ENCODE measurements around the gene KCNMA1.

The KCNMA1 gene

DNA sequence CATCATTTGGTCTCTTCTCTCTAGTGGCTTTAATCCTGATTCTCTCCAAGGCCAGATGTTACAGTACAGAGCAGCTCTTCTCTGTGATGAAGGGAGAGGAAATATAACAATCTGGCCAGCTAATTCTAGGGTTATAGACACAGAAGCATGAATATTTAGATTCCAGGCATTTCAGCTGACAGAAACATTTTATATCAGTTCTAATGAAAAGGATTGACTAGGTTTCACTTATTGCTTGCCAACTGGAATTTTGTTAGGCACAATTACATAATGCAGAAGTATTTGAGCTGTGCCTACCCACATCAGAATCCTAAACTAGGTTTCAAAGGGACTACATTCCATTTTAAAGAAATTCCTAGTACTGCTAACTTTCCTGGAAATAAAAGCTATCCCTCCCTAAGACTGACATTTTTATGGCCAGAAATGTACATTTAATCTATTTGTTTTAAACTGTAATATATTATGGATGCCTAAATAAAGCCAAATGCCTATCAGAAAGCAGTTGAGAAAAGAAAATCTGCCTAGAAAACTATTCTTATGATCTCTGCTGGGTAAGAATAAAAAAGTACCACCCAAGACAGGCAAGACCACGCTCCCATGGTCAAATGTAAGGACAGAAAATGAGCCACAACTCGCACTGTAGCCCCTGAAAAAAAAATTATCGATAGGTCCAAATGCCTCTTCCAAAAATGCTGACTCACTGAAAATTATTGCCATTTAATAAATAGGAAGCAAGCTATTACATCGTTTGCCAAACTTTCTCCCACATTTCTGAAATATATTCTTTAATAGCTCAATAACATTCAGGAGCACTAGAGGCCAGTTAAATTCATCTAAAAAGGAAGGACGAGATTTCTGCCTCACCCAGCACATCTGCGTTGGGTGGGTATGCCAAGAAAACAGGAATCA is 498.1 kb downstream of the KCNMA1 start:
- no peak for DNase-seq (ENCODE audit: low read depth in 2 of 3, low spot score in 2 of 3)

DNA sequence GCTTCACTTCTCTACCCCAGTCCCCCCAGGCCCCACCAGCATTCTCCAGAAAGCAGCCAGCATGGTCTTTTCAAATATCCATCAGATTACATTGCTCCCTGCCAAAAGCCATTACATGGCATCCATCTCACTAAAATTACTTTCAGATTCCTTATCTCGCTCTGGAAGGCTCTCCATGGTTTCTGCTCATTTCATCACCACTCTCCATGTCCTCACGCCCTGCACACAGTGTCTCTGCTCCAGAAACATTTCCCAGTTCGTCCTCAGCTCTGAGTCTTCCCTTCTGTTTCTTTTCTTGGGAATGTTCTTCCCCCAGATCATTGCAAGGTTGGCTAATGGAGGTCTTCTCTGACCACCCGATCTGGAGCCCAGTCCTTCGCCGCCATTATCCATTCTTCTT is 499.1 kb downstream of the KCNMA1 start:
- DNase-seq (ENCODE audit: low read depth in 2 of 3, low spot score in 2 of 3), result no peak

DNA sequence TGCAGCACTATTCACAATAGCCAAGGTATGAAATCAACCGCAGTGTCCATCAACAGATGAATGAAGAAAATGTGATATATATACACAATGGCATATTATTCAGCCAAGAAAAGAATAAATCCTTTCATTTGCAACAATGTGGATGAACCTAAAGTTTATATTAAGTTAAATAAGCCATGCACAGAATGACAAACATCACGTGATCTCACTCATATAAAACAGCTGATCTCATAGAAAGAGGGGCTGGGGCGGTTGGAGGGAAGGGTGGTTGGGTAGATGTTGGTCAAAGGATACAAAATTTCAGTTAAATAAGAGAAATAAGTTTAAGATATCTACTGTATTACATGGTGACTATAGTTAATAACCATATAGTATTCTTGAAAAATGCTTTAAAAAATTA is 502.1 kb downstream of the KCNMA1 start:
- no peak for DNase-seq (ENCODE audit: low read depth in 2 of 3, low spot score in 2 of 3)

DNA sequence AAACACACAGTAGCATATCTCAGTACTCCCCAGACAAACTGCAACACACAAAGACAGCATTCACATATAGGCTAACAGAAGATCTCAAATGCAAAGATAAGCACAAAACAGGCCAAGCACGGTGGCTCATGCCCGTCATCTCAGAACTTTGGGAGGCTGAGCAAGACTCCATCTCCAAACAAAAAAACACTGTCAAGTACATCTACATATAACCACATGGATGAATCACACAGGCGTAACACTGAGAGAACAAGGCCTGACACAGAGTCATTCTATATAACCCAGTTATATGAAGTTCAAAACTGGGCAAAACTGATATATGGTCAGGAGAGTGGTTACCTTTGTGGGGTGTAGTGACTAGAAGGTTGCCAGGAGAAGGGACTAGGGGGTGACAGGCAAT is 506.4 kb downstream of the KCNMA1 start:
- DNase-seq (ENCODE audit: low read depth in 2 of 3, low spot score in 2 of 3), result no peak

DNA sequence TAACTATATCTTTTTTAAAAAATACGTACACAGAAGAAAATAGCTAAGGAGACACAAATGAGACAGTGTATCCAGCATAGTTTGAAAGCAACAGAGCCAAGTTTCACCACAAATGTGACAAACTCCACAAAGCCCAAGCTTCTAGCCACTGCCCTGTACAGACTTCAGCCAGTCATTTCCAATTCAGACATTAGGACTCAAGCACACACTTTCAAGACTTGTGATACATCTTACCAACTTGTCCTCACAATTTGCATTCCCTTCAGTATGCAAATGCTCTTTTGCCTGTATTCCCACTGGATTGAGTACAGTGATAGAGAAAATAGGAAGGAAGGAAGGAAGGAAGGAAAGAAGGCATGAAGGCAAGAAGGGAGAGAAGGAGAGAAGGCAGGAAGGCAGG is 510.4 kb downstream of the KCNMA1 start:
- DNase-seq (ENCODE audit: low read depth in 2 of 3, low spot score in 2 of 3), result no peak

DNA sequence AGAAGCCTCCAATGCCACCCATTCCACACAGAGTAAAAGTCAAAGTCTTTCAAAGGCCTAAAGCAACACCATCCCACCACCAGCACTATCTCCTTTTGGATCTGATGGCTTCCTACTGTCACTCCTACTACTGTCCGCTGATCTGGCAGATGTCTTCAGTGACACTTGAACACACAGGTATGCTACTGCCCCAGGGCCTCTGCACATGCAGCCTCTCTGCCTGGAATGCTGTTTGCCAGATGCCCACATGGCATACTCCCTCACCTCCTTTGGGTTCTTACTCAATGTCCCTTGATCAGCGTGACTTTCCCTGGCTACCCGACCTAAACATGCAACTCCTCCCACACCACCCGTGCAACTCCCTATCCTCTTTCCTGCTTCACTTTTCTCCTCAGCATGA is 512.4 kb downstream of the KCNMA1 start:
- DNase-seq (ENCODE audit: low read depth in 2 of 3, low spot score in 2 of 3), result no peak

DNA sequence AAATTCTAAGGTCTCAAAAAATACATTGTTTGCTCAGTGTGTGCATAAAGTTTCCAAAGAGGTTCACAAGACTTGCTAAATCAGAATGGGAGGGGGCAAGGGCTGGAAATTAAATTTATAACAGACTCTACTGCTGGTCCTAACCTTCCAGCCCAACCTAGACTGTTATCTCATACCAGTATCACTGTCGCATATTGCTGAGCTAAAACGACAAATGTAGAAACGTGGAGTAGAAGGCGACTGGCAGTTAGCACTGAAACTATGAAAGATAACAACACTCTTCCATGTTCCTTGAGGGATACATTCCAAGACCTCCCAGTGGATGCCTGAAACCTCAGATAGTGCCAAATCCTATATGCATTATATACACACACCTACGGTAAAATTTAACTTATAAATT is 514.3 kb downstream of the KCNMA1 start:
- DNase-seq (ENCODE audit: low read depth in 2 of 3, low spot score in 2 of 3), result no peak

DNA sequence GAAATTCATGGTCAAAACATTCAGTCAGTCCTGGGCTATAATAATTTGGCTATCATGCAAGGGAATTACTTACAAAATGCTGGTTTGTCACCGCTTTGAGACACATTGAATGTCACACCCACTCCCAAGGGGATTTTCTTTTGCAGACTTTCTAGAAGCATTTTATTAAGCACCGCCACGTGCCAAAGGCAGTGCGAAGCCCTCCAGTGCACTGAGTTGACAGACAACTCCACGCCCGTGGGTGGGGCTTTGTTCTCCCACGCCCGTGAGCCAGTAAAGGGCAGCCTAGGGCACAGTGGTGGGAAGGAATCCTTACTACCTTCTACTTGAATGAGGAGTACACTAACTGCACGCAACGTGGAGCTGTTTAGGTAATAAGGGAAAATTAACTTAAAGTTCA is 515.8 kb downstream of the KCNMA1 start:
- DNase-seq (ENCODE audit: low read depth in 2 of 3, low spot score in 2 of 3), result no peak

DNA sequence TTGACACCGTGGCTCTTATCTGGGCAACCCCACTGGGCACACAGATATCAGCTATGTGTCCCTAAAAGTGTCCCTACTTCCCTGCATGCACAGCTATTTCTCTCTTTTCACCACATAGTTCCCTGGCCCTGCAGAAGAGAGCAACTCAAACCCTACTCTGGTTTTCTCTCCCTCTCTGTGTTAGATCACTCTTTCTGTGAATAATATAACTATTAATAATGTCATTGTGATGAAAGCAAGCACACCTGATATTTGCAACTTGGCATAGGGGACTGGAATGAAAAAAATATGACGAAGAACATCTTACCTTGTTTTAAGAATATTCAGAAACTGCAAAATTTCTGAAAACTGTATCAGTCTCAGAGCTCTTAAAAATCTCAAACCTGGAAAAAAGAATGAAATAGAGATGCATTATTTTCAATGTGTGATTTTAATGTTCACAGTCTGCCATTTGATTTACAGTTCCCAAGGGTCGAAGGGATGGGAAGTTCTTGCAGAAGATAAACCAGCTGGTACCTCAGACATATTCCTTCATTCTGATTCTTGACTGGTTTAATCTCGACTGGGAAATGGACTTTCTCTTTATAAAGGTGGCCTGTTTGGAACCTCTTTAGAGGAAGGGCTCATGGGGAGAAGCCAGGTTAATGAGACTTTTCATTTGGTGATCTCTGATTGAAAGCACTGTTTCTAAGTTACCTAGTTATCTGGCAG is 516.8 kb downstream of the KCNMA1 start:
- no peak for DNase-seq (ENCODE audit: low read depth in 2 of 3, low spot score in 2 of 3)

DNA sequence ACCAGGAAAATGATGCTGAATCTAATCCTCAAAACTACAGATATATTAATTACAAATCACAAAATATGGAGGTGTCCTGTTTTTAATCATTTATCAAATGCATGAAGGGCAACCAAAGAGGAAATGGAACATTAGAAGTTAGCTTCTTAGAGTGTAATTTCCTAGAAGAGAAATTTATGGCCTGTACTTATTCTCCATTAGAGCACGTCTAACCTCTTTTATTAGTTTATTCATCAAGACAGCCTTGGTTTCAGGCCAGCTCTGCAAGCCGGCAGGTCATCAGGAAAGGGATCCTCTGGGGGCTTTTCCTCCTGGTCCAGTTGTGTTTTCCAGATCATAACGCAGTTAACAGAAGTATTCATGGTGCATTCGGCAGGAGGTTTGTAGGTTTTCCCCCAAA is 517.6 kb downstream of the KCNMA1 start:
- DNase-seq (ENCODE audit: low read depth in 2 of 3, low spot score in 2 of 3), result no peak

DNA sequence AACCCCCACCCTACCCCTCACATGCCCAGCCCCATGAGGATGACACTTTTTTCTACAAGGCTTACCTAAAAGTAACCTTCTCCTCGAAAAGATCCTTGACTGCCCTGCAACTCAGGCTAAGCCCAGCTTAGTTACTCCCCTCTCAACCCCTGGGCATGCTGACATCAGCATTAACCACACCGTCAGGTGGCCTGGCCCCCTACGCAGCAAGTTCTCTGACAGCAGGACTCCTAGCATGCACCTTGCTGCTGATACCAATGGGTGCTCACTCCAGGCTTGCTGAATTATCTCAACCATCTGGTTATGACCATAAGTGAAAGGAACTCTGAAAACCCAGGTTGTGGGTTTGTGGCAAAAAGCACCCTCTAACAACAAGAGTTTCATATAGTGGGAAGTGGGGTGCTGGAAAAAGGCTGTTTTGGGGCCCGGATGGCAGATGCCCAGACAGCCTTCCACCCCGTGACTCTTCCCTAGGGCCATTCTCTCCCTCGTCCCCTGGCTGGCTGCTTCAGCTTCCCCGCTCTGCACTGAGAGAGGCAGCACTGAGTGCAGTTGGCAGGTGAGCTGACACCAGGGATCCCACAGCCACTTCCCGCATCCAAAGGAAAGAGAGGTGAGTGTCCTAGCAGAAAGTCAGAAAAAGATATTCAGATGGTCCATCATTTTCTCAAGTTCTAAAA is 518.9 kb downstream of the KCNMA1 start:
- no peak for DNase-seq (ENCODE audit: low read depth in 2 of 3, low spot score in 2 of 3)

DNA sequence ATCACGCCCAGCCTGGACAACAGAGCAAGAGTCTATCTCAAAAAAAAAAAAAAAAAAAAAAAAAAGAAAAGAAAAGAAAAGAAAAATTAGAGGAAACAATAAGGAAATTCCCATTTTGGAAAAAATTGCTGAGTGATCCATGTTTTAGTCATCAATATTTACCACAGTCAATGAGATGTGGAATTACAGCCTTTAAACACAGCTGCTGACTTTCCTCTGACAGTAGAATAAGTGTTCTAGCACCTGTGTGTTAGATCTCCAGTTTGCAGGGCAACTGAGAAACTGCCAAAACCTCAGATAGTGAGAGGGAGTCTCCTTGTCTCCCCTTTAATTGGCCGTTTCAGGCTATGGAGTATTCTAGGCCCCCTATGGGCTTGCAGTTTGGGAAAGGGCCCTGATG is 520.1 kb downstream of the KCNMA1 start:
- no peak for DNase-seq (ENCODE audit: low read depth in 2 of 3, low spot score in 2 of 3)

DNA sequence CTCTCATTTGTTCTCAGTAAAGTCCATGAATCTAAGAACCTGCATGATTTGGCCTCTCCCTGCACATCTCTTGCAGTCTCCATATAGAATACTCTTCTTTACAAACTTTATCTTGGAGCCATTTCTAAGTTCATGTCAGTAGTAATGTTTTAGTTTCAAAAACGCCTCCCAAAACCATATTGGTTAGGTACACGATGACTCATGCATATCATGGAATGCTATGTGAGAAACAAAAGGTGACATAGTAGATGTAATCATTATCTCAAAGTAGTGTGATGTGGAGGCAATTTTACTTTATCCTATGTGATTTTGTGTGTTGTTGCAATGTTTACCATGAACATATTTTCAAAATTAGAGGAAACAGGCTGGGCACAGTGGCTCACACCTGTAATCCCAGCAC is 520.7 kb downstream of the KCNMA1 start:
- DNase-seq (ENCODE audit: low read depth in 2 of 3, low spot score in 2 of 3), result no peak

DNA sequence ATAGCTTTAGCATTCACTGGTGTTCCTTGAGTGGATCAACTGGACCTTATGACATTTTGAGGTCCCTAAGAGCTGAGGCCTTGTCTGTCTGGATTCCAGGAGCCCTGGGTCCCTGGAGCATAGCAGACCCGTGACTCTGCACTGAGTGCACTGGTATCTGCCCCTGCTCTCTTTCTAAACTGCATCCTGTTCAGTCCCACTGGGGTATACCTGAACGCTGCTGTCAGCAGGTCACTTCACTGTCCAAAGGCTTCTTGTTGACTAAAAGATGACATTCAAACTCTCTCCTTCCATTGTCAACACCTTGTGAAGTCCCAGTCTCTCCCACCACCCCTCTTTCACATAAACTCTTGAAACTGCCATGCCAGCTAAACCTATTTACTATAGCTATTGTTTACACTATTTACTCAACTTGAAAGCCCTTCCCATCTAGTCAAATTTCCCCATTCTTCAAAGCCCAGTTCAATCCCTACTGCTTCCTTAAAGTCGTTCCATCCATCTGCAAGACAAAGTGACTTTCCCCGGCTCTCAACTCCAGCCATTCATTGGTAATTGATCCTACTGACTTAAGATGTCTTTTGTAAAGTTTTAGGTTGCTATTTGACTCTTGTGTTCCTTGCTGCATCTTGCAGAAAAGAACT is 523.3 kb downstream of the KCNMA1 start:
- no peak for DNase-seq (ENCODE audit: low read depth in 2 of 3, low spot score in 2 of 3)

DNA sequence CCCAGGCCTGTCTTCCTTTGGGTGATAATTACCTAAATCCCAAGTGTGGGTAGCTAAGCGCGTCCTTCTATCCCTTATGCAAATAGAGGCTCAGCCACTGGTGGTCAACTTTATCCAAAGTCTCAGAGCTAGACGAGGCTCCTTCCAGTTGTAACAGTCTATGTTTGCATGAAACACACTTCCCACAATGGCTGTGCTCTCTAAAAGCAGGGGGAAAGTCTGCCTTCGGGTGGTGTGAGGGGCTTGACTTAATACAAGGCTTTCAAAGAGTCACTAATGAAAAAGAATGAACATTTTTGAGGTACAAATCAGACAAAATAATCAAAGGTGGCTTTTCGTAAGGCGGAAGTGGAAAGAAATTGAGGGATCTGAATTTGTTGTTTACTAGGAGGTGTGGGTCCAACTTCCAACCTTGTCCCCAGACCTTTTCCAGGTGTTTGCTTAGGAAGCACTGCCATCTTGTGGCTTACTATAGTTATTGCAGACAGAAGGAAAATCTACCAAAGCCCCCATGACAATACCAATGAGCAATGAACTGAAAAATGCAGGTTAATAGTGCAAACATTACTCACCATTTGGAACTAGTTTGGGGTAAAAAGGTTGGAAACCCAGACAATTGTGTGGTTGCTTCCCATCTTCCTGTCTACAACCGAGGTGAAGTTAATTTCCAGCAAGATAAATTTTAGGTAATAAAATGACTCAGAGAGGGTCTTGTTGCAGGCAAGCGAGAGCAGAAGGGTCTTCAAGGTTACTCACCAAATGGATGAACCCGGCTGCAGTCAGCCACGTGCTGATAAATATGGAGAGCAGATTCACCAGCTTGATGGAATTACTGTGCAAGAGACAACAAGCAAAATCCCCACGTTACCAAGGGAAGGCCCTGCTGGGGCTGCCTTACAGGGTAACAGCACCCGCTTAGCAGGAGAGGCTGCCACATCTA is 525.7 kb downstream of the KCNMA1 start:
- DNase-seq (ENCODE audit: low read depth in 2 of 3, low spot score in 2 of 3), result no peak

DNA sequence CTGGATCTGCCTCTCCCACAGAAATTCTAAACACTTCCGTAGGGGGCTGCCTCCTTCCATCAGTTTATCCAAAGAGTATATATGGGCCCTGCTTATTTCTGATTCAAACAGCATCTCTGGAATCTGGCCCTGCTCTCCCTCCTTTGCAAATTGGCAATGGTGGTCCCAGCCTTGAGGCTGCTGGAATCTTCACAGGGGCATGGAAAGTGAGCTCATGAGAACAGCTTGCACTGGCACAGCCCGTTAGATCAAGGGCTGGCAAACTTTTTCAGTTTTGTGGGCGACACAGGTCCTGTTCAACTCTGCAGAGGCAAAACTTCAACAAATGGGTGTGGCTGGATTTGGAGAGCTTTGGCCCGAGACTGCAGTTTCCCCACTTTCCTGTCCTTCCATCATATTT is 526.9 kb downstream of the KCNMA1 start:
- no peak for DNase-seq (ENCODE audit: low read depth in 2 of 3, low spot score in 2 of 3)

DNA sequence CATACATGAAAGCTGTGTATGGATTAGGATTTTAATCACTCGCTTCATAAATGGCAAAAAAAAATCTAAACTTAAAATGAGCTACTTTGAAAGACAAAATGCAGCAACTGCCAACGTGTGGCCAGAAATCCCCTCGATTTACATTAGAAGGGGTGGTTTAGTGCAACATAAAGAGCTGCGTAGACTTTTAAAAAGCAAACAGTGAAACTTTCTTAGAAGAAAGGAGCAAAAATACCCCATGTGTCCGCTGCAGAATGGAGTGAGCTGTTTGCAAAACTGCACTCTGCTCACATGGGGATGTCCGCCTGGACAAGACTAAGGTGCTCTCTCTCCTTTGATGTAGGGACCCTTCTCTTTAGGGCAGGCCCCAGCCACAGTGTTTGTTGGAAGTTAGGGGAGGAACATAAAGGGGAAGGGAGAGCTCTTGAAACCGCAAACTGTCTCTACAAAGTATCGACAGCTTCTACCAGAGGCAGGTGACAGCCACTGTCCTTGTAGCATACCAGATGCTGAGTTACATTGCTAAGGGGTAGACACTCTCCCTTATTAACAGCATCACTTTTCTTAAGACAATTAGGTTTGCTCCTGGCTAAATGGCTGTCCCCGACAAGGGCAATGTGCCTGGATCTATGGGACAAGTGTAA is 528.1 kb downstream of the KCNMA1 start:
- no peak for DNase-seq (ENCODE audit: low read depth in 2 of 3, low spot score in 2 of 3)

DNA sequence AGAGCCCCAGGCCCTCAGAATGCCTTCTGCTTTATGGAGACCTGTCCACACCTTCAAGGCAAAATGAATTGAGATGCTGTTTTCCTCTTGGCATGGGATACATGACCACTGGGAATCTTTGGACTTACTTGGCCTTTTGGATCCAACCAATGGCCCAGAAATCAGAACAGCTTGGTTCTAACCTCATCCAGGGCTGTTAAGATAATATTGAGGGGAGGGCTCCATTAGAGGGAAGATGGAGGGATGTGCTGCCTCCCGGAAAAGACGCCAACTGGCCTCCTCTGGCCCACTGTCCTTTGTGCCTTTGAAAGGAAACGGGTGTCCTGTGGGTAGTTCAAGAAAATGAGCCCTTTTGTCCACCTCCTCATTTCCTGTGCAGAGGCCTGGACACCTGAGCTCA is 530.9 kb downstream of the KCNMA1 start:
- no peak for DNase-seq (ENCODE audit: low read depth in 2 of 3, low spot score in 2 of 3)

DNA sequence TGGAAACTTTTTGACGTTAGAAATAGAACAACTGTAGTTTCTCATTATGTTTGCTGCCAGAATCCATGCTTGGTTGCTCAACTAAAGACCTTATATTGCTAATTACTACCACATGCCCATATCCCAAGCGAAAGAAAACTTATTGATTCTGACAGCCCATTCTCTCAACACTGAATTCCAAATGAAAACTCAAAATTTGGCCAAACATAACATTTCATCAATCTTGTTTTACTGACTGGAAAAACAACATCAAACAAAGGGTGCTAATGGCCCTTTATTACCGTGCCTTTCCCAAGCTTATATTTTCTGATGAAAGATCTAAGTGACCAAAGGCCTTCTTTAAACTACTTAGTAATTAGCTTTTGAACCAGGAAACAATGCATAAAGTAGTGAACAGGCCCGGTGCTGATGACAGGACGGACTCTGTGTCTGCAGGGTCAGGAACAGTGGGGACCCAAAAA is 531.8 kb downstream of the KCNMA1 start:
- DNase-seq (ENCODE audit: low read depth in 2 of 3, low spot score in 2 of 3), result no peak

DNA sequence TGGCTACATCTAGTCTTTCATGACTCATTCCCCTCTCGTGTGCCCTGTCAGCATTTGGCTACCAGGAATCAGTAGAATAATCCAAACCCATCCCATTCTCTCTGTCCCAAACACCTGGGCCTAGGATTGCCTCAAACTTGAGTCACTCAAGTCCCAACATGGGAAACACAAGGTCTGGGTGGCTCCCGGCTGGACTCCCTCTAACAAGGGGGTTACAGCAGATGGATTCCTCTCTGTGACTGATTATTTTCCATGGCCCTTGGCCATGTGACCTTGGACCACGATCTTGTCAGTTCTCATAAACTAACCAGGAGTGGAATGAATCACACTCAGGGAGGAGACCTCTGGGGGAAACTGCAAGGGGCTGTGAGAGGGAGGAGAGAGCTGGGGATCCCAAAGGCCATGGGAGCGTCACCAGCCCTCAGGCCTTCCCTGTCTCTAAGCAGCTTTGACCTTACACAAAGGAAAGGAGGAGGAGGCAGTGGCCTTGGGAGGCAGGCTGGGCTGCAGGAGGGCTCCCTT is 533.1 kb downstream of the KCNMA1 start:
- DNase-seq (ENCODE audit: low read depth in 2 of 3, low spot score in 2 of 3), result no peak

Measured in activated CD8-positive, alpha-beta memory T cell treated with anti-CD3 and anti-CD28 coated beads for 48 hours (primary cell).